Bronchial epithelial cell (primary cell): ENCODE results near the gene PACS1. TPM values are rescaled to one million over a fixed set of nuclear protein-coding genes. Genes with fewer than 3 reads are reported as not detected.

Source experiments
- DNase-seq: peaks from one replicate; pipeline ENCODE4 v3.0.0-alpha.2; 2010; ENCODE audit warnings: low read depth
- FAIRE-seq: peaks from 2 replicates; lab custom pipeline; 2011; peaks lifted over from hg19 to GRCh38; lab: Jason Lieb, UNC
- H3K27me3 ChIP-seq: 2 replicates; pipeline ENCODE4 v1.5.1; 2011; ENCODE audit warnings: low read length; ENCODE audit not compliant: control insufficient read depth, insufficient read depth
- H3K36me3 ChIP-seq: 2 replicates; pipeline ENCODE4 v1.5.1; 2011; ENCODE audit warnings: low read length; ENCODE audit not compliant: control insufficient read depth, insufficient read depth
- H3K4me3 ChIP-seq: 2 replicates; pipeline ENCODE4 v1.5.1; 2011; ENCODE audit warnings: mild to moderate bottlenecking, low read depth, low read length, control low read depth
- CTCF ChIP-seq: IDR thresholded peaks from 2 replicates; pipeline ENCODE4 v1.5.1; 2011; ENCODE audit warnings: mild to moderate bottlenecking, moderate library complexity, low read length, control low read depth, inconsistent platforms; ENCODE audit not compliant: insufficient read depth, severe bottlenecking
- total RNA-seq: library from RNA; depleted of rRNA; stranded (reverse); fragments of >200 nt; gene quantifications from 2 replicates; pipeline ENCODE4 v1.2.1, GENCODE V29; 2014

Gene PACS1
- total RNA-seq, 1 donor from 2014 or later, result 6.8 TPM

- H3K27me3 ChIP-seq, result no peaks in the 10 kb centered on the region
- TF ChIP-seq CTCF, result no peak
- H3K4me3 ChIP-seq, result no peak overlapping the region
- peaks cover 14% of the 10 kb centered on the region for H3K36me3 ChIP-seq
- no peak for FAIRE-seq
- peak; percentile 43 for DNase-seq
Observed at GRCh38 chr11:66228521-66228920, 158.4 kb downstream of the PACS1 start.

- no peak for FAIRE-seq
- peaks cover 19% of the 10 kb centered on the region for H3K36me3 ChIP-seq
- TF ChIP-seq CTCF, result no peak
Observed at GRCh38 chr11:66230156-66230555, 160.1 kb downstream of the PACS1 start.

GRCh38 chr11:66230978-66231377, 160.9 kb downstream of the PACS1 start:
- no peak for FAIRE-seq
- no peak for DNase-seq
- Histone ChIP-seq H3K36me3 (peaks cover 25% of the 10 kb centered on the region), H3K4me3 (no peak overlapping the region), H3K27me3 (no peaks in the 10 kb centered on the region)
- TF ChIP-seq CTCF, result no peak

More at GRCh38 chr11:66230156-66230555, 160.1 kb downstream of the PACS1 start:
- no peaks in the 10 kb centered on the region for H3K27me3 ChIP-seq
- no peak overlapping the region for H3K4me3 ChIP-seq
- DNase-seq, result no peak

- no peaks in the 10 kb centered on the region for H3K27me3 ChIP-seq
- peak; percentile 52 for FAIRE-seq
- TF ChIP-seq CTCF, result no peak
- H3K4me3 ChIP-seq, result no peak overlapping the region
- peaks cover 25% of the 10 kb centered on the region for H3K36me3 ChIP-seq
- no peak for DNase-seq
Observed at GRCh38 chr11:66231561-66231960, 161.5 kb downstream of the PACS1 start.

DNA sequence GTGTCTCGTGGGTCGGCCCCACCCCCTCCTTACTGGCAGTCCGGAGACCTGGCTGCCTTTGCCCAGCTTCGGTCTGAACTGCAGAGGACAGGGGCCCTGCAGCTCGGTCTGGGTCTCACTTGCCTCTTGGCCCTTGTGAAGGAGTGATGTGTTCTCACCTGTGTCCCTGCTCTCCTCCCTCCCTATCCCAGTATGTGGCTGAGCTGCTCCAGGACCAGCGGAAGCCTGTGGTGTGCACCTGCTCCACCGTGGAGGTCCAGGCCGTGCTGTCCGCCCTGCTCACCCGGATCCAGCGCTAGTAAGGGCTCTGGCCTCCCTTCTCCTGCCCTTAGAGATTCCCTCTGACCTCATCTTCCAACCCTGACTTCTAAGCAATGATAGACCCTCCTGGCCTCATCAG, 162.7 kb downstream of the PACS1 start:
- FAIRE-seq (no peak), DNase-seq (no peak)
- peaks cover 26% of the 10 kb centered on the region for H3K36me3 ChIP-seq
- no peak overlapping the region for H3K4me3 ChIP-seq
- no peaks in the 10 kb centered on the region for H3K27me3 ChIP-seq
- no peak for TF ChIP-seq CTCF

DNA sequence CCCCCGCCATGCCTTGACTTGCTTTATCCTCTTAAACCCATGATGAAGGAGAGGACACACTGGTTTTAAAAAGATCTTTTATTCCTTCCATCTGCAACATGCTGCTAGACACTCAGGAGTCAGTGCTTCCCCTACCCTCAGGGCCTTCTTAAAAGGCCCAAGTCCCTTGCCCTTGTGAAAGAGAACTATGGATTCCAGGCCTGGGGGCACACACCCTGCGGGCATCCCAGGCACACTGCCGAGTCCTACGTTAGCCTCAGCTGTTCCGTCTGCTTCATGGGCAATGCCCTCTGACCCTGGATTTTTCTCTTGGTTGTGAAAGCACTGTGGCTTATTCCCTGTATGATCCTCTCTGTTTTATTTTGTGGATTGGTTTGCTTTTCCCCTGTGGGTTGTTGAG, 163.2 kb downstream of the PACS1 start:
- no peak overlapping the region for H3K4me3 ChIP-seq
- DNase-seq (no peak), FAIRE-seq (no peak)
- no peak for TF ChIP-seq CTCF
- H3K36me3 ChIP-seq, result peaks cover 27% of the 10 kb centered on the region
- H3K27me3 ChIP-seq, result no peaks in the 10 kb centered on the region
